ENCODE results near the gene KLHL2.

Gene KLHL2

GRCh38 chr4:165370530-165370929 is 163.2 kb downstream of the KLHL2 start:
- CTCF ChIA-PET = interaction anchor here (1.0 kb wide), 1 partner anchor 239 kb away, joined by 3 read pairs; no protein-coding TSS in a partner anchor

More at GRCh38 chr4:165370530-165370929, 163.2 kb downstream of the KLHL2 start:
- TF ChIP-seq CTCF (IDR thresholded peaks at IDR 0.05; ENCODE audit: insufficient read depth, low read length, missing control alignments) = no peak
- DNase-seq (ENCODE audit: low read depth, low spot score) = no peak
- no peak overlapping the region for H3K4me3 ChIP-seq (ENCODE audit: low read depth, low read length)
- POLR2A ChIA-PET = no interaction called here

All from AG04449 (cell line).